Large intestine (tissue), 3 donors: ENCODE measurements around the gene ZNF705A. TPM values are rescaled to one million over a fixed set of nuclear protein-coding genes. Genes with fewer than 3 reads are reported as not detected.
"Not testable (repeated sequence)": the region's sequence is repeated elsewhere in the genome, so short reads cannot be mapped to it uniquely, and the experiment has no call there.

ENCODE experiments used
- DNase-seq, 2 donors: peaks; one replicate each; pipeline versions ENCODE4 v3.0.0 to v3.0.0-alpha.2; 2013
- H3K27ac ChIP-seq: one replicate; pipeline ENCODE4 v1.5.1; 2013; ENCODE audit warnings: low read length
- H3K27me3 ChIP-seq: 2 replicates; pipeline ENCODE4 v1.6.1; 2013; ENCODE audit warnings: low read length; ENCODE audit not compliant: control insufficient read depth, insufficient read depth
- H3K36me3 ChIP-seq: 2 replicates; pipeline ENCODE4 v1.6.1; 2013; ENCODE audit warnings: low read length; ENCODE audit not compliant: control insufficient read depth, insufficient read depth
- H3K4me1 ChIP-seq: one replicate; pipeline ENCODE4 v1.6.1; 2013; ENCODE audit warnings: low read length; ENCODE audit not compliant: control insufficient read depth, insufficient read depth
- H3K4me3 ChIP-seq: one replicate; pipeline ENCODE4 v1.5.1; 2013; ENCODE audit warnings: low read length
- H3K9me3 ChIP-seq: one replicate; pipeline ENCODE4 v1.6.1; 2013; ENCODE audit warnings: mild to moderate bottlenecking, low read depth, low read length, moderate library complexity; ENCODE audit not compliant: control insufficient read depth
- WGBS: methylation state at CpG from one replicate; pipeline ENCODE4 v1.1.5; 2013; ENCODE audit warnings: low lambda C conversion rate; ENCODE audit not compliant: insufficient coverage; 5-methylcytosine and 5-hydroxymethylcytosine counted together
- polyA plus RNA-seq: library from polyadenylated mRNA; unstranded; fragments of 120-200 nt; gene quantifications from one replicate; pipeline ENCODE4 v1.2.1, GENCODE V29; 2013

ZNF705A gene
- polyA plus RNA-seq, 1 donor = 0.07 TPM

- WGBS = no CpG with 5 or more reads among the region's 2 CpGs
- DNase-seq, H3K27ac ChIP-seq, H3K27me3 ChIP-seq, H3K9me3 ChIP-seq, H3K36me3 ChIP-seq, H3K4me3 ChIP-seq, H3K4me1 ChIP-seq: not testable (repeated sequence)
Observed at GRCh38 chr12:8188088-8188487, 31.3 kb downstream of the ZNF705A start.

GRCh38 chr12:8197685-8198308 is 41.0 kb downstream of the ZNF705A start:
- not testable (repeated sequence) for H3K4me1 ChIP-seq, H3K27ac ChIP-seq, H3K36me3 ChIP-seq, H3K4me3 ChIP-seq, H3K9me3 ChIP-seq, H3K27me3 ChIP-seq, DNase-seq
- WGBS = no CpG with 5 or more reads among the region's 1 CpG

- H3K27me3 ChIP-seq, H3K4me1 ChIP-seq, H3K9me3 ChIP-seq, H3K4me3 ChIP-seq, H3K36me3 ChIP-seq, H3K27ac ChIP-seq, DNase-seq: not testable (repeated sequence)
- WGBS = 80% methylated on average over 1 of the region's 26 CpGs
Observed at GRCh38 chr12:8218711-8219382, 62.0 kb downstream of the ZNF705A start.

- not testable (repeated sequence) for H3K4me3 ChIP-seq, H3K4me1 ChIP-seq, H3K9me3 ChIP-seq, H3K27me3 ChIP-seq, H3K36me3 ChIP-seq, H3K27ac ChIP-seq, DNase-seq
- no CpG with 5 or more reads among the region's 21 CpGs for WGBS
Observed at GRCh38 chr12:8221375-8221774, 64.6 kb downstream of the ZNF705A start.

GRCh38 chr12:8221844-8222243 is 65.0 kb downstream of the ZNF705A start:
- not testable (repeated sequence) for H3K36me3 ChIP-seq, H3K27me3 ChIP-seq, H3K27ac ChIP-seq, H3K9me3 ChIP-seq, H3K4me3 ChIP-seq, H3K4me1 ChIP-seq, DNase-seq
- no CpG with 5 or more reads among the region's 21 CpGs for WGBS

GRCh38 chr12:8222303-8222702 is 65.5 kb downstream of the ZNF705A start:
- H3K9me3 ChIP-seq, H3K4me3 ChIP-seq, H3K4me1 ChIP-seq, H3K27me3 ChIP-seq, H3K27ac ChIP-seq, H3K36me3 ChIP-seq, DNase-seq: not testable (repeated sequence)
- WGBS = no CpG with 5 or more reads among the region's 16 CpGs

- WGBS = no CpG with 5 or more reads among the region's 13 CpGs
- not testable (repeated sequence) for H3K27ac ChIP-seq, H3K9me3 ChIP-seq, H3K4me1 ChIP-seq, H3K4me3 ChIP-seq, H3K27me3 ChIP-seq, DNase-seq, H3K36me3 ChIP-seq
Observed at GRCh38 chr12:8223646-8224045, 66.8 kb downstream of the ZNF705A start.

- not testable (repeated sequence) for DNase-seq, H3K27ac ChIP-seq, H3K4me3 ChIP-seq, H3K9me3 ChIP-seq, H3K27me3 ChIP-seq, H3K36me3 ChIP-seq, H3K4me1 ChIP-seq
- no CpG with 5 or more reads among the region's 11 CpGs for WGBS
Observed at GRCh38 chr12:8224782-8225181, 68.0 kb downstream of the ZNF705A start.

GRCh38 chr12:8226355-8226754 is 69.5 kb downstream of the ZNF705A start:
- Histone ChIP-seq H3K4me3 (no peak overlapping the region), H3K27ac (no peak overlapping the region), H3K27me3 (no peaks in the 10 kb centered on the region), H3K36me3 (no peaks in the 10 kb centered on the region), H3K9me3 (peaks cover 4% of the 10 kb centered on the region), H3K4me1 (no peaks in the 10 kb centered on the region)
- WGBS = no CpG with 5 or more reads among the region's 8 CpGs
- DNase-seq = no peak

GRCh38 chr12:8226992-8227731 is 70.3 kb downstream of the ZNF705A start, which contains the start of gene FAM90A1:
Gene FAM90A1, minus strand, starts transcription at chr12:8227618. Its CDS starts 2,786 bp downstream, at chr12:8224832.
- H3K36me3 ChIP-seq, H3K4me1 ChIP-seq, H3K9me3 ChIP-seq, H3K27me3 ChIP-seq, H3K27ac ChIP-seq: not testable (repeated sequence)
- no CpG with 5 or more reads among the region's 22 CpGs for WGBS
- H3K4me3 ChIP-seq = peak within 1 kb of the TSS; percentile 23
- peak; percentile 46 to 47 for DNase-seq
